A673 (cell line): Measurements from ENCODE around the gene PRR33. TPM values are rescaled to one million over a fixed set of nuclear protein-coding genes. Genes with fewer than 3 reads are reported as not detected.

ENCODE experiments used
- BruUV-seq: library from RNA; stranded (reverse); fragments of 400-500 nt; replicated peaks from 2 replicates; lab custom pipeline; 2021; lab: Mats Ljungman, UMichigan
- CTCF ChIA-PET: fragments of 300-600 bp; sonication (Branson Sonifier 250); formaldehyde crosslinking; loops from one replicate; lab custom pipeline; 2022; ENCODE audit warnings: antibody characterized with exemption; lab: Charles Lee
- POLR2A ChIA-PET: fragments of 300-600 bp; sonication (Branson Sonifier 250); formaldehyde crosslinking; loops from one replicate; lab custom pipeline; 2022; ENCODE audit warnings: antibody characterized with exemption; ENCODE audit not compliant: low non-redundant PET; lab: Charles Lee
- DNase-seq: peaks from one replicate; pipeline ENCODE4 v3.0.0-alpha.2; 2015; ENCODE audit warnings: low spot score
- H3K27ac ChIP-seq: fragments of 200-600 bp; sonication (generic); 2 replicates; pipeline ENCODE4 v1.5.1; 2016; ENCODE audit warnings: mixed run types, low read depth, mild to moderate bottlenecking, mixed read lengths, antibody characterized with exemption, low read length; ENCODE audit not compliant: poor library complexity, severe bottlenecking
- H3K27me3 ChIP-seq: fragments of 200-600 bp; sonication (generic); replicated peaks from 2 replicates; pipeline ENCODE4 v1.6.1; 2017; ENCODE audit warnings: mixed run types, low read depth, mild to moderate bottlenecking, mixed read lengths, antibody characterized with exemption, low read length; ENCODE audit not compliant: insufficient read depth, poor library complexity
- H3K36me3 ChIP-seq: fragments of 200-600 bp; sonication (generic); 2 replicates; pipeline ENCODE4 v1.6.1; 2016; ENCODE audit warnings: mixed run types, mild to moderate bottlenecking, mixed read lengths, antibody characterized with exemption, low read length; ENCODE audit not compliant: insufficient read depth, poor library complexity, severe bottlenecking
- H3K4me1 ChIP-seq: fragments of 200-600 bp; sonication (generic); 2 replicates; pipeline ENCODE4 v1.6.1; 2017; ENCODE audit warnings: mixed run types, mild to moderate bottlenecking, mixed read lengths, antibody characterized with exemption, low read length; ENCODE audit not compliant: insufficient read depth, poor library complexity, severe bottlenecking
- H3K4me3 ChIP-seq: fragments of 200-600 bp; sonication (generic); 2 replicates; pipeline ENCODE4 v1.5.1; 2016; ENCODE audit warnings: low read depth, mixed run types, mild to moderate bottlenecking, mixed read lengths, low read length; ENCODE audit not compliant: poor library complexity, severe bottlenecking
- H3K9me3 ChIP-seq: fragments of 200-600 bp; sonication (generic); 2 replicates; pipeline ENCODE4 v1.6.1; 2016; ENCODE audit warnings: mixed run types, low read depth, mild to moderate bottlenecking, mixed read lengths, antibody characterized with exemption, low read length; ENCODE audit not compliant: poor library complexity, severe bottlenecking
- EZH2 ChIP-seq: fragments of 200-600 bp; sonication (generic); IDR thresholded peaks from 2 replicates; pipeline ENCODE4 v1.6.1; 2017; ENCODE audit warnings: borderline replicate concordance, low read depth, mild to moderate bottlenecking, mixed read lengths, antibody characterized with exemption, low read length; ENCODE audit not compliant: poor library complexity, severe bottlenecking
- intact Hi-C: fragments of 100-400 bp; cut with micrococcal nuclease; formaldehyde crosslinking; loops from one replicate; pipeline ENCODE4 v1.10.0; 2022; ENCODE audit not compliant: unreplicated experiment
- total RNA-seq: library from RNA; stranded (reverse); gene quantifications from 2 replicates; pipeline ENCODE4 v1.2.3, GENCODE V29; 2021
- TF ChIP-seq, protein P1 (sequence below): fragments of 300-800, 200-600 bp; sonication (generic); conservative IDR thresholded peaks from 2 replicates; pipeline ENCODE4 v1.5.1; 2017; ENCODE audit warnings: low read depth, mild to moderate bottlenecking, antibody characterized with exemption, low read length, moderate library complexity, mixed read lengths

The PRR33 gene
- total RNA-seq, 1 experiment from 2014 or later = not detected

DNA sequence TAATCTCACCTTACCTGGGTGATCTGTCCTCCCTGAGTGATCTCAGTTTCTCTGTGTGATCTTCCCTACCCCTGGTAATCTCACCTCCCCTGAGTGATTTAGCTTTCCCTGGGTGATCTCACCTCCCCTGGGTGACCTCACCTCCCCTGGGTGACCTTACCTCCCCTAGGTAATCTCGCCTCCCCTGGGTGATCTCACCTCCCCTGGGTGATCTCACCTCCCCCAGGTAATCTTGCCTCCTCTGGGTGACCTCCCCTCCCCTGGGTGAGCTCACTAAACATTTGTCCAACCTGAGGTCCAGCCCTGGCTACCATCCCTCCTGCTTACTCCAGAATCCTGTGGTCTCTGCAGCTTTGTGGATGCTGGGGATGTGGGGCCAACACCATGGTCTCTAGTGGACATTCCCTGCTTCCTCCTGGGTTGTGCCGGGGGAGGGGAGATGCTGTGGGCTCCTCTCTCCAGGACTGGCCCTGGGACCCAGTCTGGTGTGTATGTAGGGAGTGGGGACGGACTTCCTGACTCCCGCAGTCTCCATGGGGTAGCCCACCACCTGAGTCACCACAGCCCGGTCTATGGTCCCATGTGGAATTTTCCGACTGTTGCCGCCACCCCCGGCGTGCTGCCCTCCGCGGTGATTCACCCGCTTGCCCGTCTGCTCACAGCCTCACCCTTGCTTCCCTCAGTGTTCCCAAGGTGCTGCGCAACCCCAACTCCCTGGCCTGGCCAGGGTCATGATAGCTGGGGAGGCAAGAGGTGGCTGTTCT, 28.9 kb downstream of the PRR33 start:
- intact Hi-C loops = no loop called here
- H3K4me1 ChIP-seq = no peaks in the 10 kb centered on the region
- TF ChIP-seq, protein P1, sequence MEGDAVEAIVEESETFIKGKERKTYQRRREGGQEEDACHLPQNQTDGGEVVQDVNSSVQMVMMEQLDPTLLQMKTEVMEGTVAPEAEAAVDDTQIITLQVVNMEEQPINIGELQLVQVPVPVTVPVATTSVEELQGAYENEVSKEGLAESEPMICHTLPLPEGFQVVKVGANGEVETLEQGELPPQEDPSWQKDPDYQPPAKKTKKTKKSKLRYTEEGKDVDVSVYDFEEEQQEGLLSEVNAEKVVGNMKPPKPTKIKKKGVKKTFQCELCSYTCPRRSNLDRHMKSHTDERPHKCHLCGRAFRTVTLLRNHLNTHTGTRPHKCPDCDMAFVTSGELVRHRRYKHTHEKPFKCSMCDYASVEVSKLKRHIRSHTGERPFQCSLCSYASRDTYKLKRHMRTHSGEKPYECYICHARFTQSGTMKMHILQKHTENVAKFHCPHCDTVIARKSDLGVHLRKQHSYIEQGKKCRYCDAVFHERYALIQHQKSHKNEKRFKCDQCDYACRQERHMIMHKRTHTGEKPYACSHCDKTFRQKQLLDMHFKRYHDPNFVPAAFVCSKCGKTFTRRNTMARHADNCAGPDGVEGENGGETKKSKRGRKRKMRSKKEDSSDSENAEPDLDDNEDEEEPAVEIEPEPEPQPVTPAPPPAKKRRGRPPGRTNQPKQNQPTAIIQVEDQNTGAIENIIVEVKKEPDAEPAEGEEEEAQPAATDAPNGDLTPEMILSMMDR = no peak
- peak; percentile 58 for TF ChIP-seq EZH2
- no peak for DNase-seq
- H3K4me3 ChIP-seq = no peak overlapping the region
- H3K27ac ChIP-seq = no peak overlapping the region
- H3K27me3 ChIP-seq = peaks cover 42% of the 10 kb centered on the region
- no peaks in the 10 kb centered on the region for H3K9me3 ChIP-seq
- ChIA-PET POLR2A (no interaction called here), CTCF (no interaction called here)
- H3K36me3 ChIP-seq = no peaks in the 10 kb centered on the region
- BruUV-seq = no TSS peak

DNA sequence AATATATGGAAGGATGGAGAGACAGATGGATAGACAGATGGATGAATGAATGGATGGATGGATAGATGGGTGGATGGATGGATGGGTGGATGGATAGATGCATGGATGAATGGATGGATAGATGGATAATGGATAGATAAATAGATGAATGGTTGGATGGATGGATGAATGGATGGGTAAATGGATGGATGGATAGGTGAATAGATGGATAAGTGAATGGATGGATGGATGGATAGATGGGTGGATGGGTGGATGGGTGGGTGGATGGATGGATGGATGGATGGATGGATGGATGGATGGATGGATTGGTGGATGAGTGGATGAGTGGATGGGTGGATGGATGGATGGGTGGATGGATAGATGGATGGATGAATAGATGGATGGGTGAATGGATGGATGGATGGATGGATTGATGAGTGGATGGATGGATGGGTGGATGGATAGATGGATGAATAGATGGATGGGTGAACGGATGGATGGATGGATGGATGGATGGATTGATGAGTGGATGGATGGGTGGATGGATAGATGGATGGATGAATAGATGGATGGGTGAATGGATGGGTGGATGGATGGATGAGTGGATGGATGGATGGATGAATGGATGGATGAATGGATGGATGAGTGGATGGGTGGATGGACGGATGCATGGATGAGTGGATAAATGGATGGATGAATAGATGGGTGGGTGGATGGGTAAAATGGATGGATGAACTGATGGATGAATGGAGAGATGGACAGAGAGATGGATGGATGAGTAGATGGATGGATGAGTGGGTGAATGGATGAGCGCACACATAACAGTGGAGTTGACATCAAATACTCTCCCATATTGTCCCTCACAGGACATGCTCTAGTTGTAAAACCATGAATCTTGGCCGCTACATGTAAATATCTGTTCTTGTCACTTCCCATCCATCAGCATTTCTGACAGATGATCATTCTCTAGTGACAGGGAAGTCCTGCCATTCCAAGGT, 30.0 kb downstream of the PRR33 start:
- Histone ChIP-seq H3K4me1 (no peaks in the 10 kb centered on the region), H3K27me3 (peaks cover 41% of the 10 kb centered on the region), H3K9me3 (no peaks in the 10 kb centered on the region), H3K36me3 (no peaks in the 10 kb centered on the region), H3K27ac (no peak overlapping the region), H3K4me3 (no peak overlapping the region)
- no peak for TF ChIP-seq EZH2
- TF ChIP-seq, protein P1 = no peak
- POLR2A ChIA-PET = no interaction called here
- no peak for DNase-seq
- no TSS peak for BruUV-seq
- CTCF ChIA-PET = no interaction called here
- intact Hi-C loops = no loop called here

DNA sequence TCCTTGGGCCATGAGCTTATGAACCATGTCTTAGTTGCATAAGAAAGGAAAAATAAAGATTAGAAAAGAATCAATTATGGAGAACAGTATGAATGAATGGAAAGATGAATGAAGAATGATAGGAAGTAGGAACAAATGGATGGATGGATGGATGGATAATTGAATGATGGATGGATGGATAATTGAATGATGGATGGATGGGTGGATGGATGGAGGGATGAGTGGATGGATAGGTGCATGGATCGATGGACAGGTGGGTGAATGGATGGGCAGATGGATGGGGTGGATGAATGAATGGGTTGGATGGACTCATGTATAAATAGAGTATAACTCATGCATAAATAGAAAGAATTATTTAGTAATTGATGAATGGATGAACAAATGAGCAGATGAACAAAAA, 31.6 kb downstream of the PRR33 start:
- no peak overlapping the region for H3K4me3 ChIP-seq
- H3K4me1 ChIP-seq = no peaks in the 10 kb centered on the region
- H3K27me3 ChIP-seq = peaks cover 35% of the 10 kb centered on the region
- POLR2A ChIA-PET = no interaction called here
- TF ChIP-seq, protein P1 = no peak
- no peak for TF ChIP-seq EZH2
- CTCF ChIA-PET = no interaction called here
- H3K36me3 ChIP-seq = no peaks in the 10 kb centered on the region
- intact Hi-C loops = no loop called here
- no peaks in the 10 kb centered on the region for H3K9me3 ChIP-seq
- DNase-seq = no peak
- H3K27ac ChIP-seq = no peak overlapping the region
- BruUV-seq = no TSS peak
